Activated T-helper 17 cell treated with anti-CD3 and anti-CD28 coated beads, Interleukin-2, amount 50 U/mL, for 72 hours (primary cell): Measurements from ENCODE around the gene XAGE5. TPM values are rescaled to one million over a fixed set of nuclear protein-coding genes. Genes with fewer than 3 reads are reported as not detected.
"Not testable (repeated sequence)": the region's sequence is repeated elsewhere in the genome, so short reads cannot be mapped to it uniquely, and the experiment has no call there.

Experiments used
- ATAC-seq: fragments of 150-1000 bp; cut with Tn5 transposase; replicated peaks from 2 replicates; pipeline ENCODE4 v1.10.0; 2021; ENCODE audit warnings: mild to moderate bottlenecking, moderate library complexity
- H3K27ac Mint-ChIP-seq: one replicate; pipeline ENCODE4 v1.8.0; 2022; ENCODE audit warnings: mixed read lengths
- H3K27me3 Mint-ChIP-seq: one replicate; pipeline ENCODE4 v1.8.0; 2022; ENCODE audit warnings: mixed read lengths
- H3K36me3 Mint-ChIP-seq: one replicate; pipeline ENCODE4 v1.8.0; 2022; ENCODE audit warnings: low read depth, mild to moderate bottlenecking, mixed read lengths
- H3K4me1 Mint-ChIP-seq: one replicate; pipeline ENCODE4 v1.8.0; 2022; ENCODE audit warnings: mixed read lengths
- H3K4me3 Mint-ChIP-seq: one replicate; pipeline ENCODE4 v1.8.0; 2022; ENCODE audit warnings: mild to moderate bottlenecking, mixed read lengths
- H3K9me3 Mint-ChIP-seq: one replicate; pipeline ENCODE4 v1.8.0; 2022; ENCODE audit warnings: mixed read lengths
- total RNA-seq, 2 donors: library from RNA; stranded (reverse); gene quantifications; one replicate each; pipeline ENCODE4 v1.2.3, GENCODE V29; 2022

Gene XAGE5, protein sequence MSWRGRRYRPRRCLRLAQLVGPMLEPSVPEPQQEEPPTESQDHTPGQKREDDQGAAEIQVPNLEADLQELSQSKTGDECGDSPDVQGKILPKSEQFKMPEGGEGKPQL
- not detected for total RNA-seq

GRCh38 chrX:52811065-52811625 lies at the start of gene XAGE5:
Gene XAGE5 (plus strand): TSS chrX:52811287. CDS start chrX:52812567, 1,280 bp downstream.
- ATAC-seq, result no peak
- Mint-ChIP-seq H3K9me3 (no peaks in the 10 kb centered on the region), H3K4me1 (no peaks in the 10 kb centered on the region), H3K4me3 (no peak within 1 kb of the TSS), H3K36me3 (no peaks in the 10 kb centered on the region), H3K27me3 (peaks cover 4% of the 10 kb centered on the region), H3K27ac (no peak within 1 kb of the TSS)

GRCh38 chrX:52765983-52766382 lies 45.1 kb upstream of the XAGE5 start:
- H3K27ac Mint-ChIP-seq, H3K36me3 Mint-ChIP-seq, H3K9me3 Mint-ChIP-seq, H3K4me1 Mint-ChIP-seq, H3K4me3 Mint-ChIP-seq, H3K27me3 Mint-ChIP-seq, ATAC-seq: not testable (repeated sequence)

GRCh38 chrX:52773504-52773903 lies 37.6 kb upstream of the XAGE5 start:
- not testable (repeated sequence) for H3K27me3 Mint-ChIP-seq, H3K4me1 Mint-ChIP-seq, H3K9me3 Mint-ChIP-seq, ATAC-seq, H3K36me3 Mint-ChIP-seq, H3K27ac Mint-ChIP-seq, H3K4me3 Mint-ChIP-seq

DNA sequence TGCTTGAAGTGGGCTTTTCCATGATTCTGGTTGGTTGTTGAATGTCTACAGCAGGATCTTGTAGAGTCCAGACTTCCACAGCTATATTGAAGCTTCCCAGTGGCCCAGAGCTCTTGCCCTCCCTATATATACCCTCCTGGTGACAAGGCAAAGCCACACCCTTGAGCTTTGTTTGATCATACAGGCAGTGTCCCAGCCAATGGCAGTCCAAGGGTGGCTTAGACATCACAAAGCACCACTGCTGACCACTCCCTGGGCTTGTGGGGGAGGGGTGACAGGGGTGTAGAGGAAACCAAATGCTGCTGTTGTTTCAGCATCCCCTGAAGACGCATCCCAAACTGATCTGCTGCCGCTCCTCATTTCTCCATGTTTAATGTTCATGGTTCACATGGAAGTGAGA lies 13.8 kb upstream of the XAGE5 start, which contains the start of gene SPANXN5:
Gene SPANXN5, minus strand, starts transcription at position 101 of the 400 bp plus-strand sequence. Its CDS starts 79 bp downstream, at position 22.
- H3K4me1 Mint-ChIP-seq, H3K36me3 Mint-ChIP-seq, H3K4me3 Mint-ChIP-seq, ATAC-seq, H3K9me3 Mint-ChIP-seq, H3K27me3 Mint-ChIP-seq, H3K27ac Mint-ChIP-seq: not testable (repeated sequence)

DNA sequence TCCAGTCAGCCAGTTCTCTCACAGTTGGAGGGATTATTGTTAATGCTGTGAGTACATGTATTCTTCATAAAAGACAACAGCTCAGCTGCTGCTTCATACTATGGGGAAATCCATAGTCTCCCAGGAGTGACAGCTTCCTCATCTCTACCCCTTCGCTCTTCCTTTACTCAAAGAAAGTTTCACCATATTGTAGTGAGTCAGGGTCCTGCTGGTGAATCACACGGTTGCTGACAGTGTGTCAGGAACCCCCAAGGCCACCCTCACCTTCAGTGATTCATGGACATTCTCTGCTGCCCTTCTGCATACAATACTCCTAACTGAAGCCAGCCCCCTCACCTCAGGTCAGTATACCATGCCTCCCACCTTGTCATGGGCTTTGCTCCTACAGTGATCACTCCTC lies 6.2 kb upstream of the XAGE5 start:
- not testable (repeated sequence) for ATAC-seq, H3K36me3 Mint-ChIP-seq, H3K27ac Mint-ChIP-seq, H3K4me1 Mint-ChIP-seq, H3K9me3 Mint-ChIP-seq, H3K27me3 Mint-ChIP-seq, H3K4me3 Mint-ChIP-seq

DNA sequence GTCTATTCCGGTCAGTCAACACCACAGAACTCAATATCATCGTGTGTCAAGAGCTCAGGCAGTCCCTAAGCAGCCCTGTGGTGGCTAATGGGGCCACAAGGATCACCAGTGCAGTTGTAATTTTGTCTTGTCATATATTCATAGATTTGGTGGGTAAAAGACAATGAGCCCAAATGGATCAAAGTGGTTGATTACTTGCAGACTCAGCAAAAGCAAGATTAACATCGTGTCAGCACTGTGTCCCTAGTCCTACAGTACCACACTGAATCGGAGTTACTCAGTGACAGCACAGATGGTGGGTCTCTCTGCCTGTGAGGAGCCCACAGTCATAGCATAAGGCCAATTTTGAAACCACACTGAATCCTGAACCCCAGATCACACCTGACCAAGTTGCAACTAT lies 8.7 kb downstream of the XAGE5 start:
- Mint-ChIP-seq H3K4me1 (no peaks in the 10 kb centered on the region), H3K27me3 (no peaks in the 10 kb centered on the region), H3K27ac (no peak overlapping the region), H3K9me3 (no peaks in the 10 kb centered on the region), H3K36me3 (no peaks in the 10 kb centered on the region), H3K4me3 (no peak overlapping the region)
- ATAC-seq, result no peak

GRCh38 chrX:52821079-52821760 lies 10.1 kb downstream of the XAGE5 start:
- no peak overlapping the region for H3K4me3 Mint-ChIP-seq
- H3K4me1 Mint-ChIP-seq, result no peaks in the 10 kb centered on the region
- no peak for ATAC-seq
- H3K9me3 Mint-ChIP-seq, result no peaks in the 10 kb centered on the region
- H3K36me3 Mint-ChIP-seq, result no peaks in the 10 kb centered on the region
- no peaks in the 10 kb centered on the region for H3K27me3 Mint-ChIP-seq
- H3K27ac Mint-ChIP-seq, result no peak overlapping the region

DNA sequence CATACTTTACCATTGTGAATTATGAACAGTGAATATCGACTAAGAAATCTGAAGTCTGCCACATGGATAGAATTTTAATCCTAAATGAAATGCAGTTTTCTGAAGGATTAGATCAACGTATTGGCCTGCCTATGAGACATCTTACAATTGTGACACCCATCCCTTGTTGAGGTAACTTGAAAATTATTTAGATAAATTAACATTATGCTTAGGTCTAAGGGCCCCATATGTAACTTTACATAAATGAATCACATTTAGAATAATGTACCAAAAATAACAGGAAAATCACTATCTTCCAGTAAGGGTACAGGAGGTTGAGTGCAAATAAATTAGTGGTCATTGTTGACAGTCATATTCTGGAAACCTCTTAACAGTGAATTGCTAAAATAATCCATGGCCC lies 13.5 kb downstream of the XAGE5 start:
- ATAC-seq, result no peak
- H3K4me3 Mint-ChIP-seq, result no peak overlapping the region
- H3K27me3 Mint-ChIP-seq, result no peaks in the 10 kb centered on the region
- no peaks in the 10 kb centered on the region for H3K36me3 Mint-ChIP-seq
- no peaks in the 10 kb centered on the region for H3K9me3 Mint-ChIP-seq
- H3K27ac Mint-ChIP-seq, result no peak overlapping the region
- no peaks in the 10 kb centered on the region for H3K4me1 Mint-ChIP-seq

DNA sequence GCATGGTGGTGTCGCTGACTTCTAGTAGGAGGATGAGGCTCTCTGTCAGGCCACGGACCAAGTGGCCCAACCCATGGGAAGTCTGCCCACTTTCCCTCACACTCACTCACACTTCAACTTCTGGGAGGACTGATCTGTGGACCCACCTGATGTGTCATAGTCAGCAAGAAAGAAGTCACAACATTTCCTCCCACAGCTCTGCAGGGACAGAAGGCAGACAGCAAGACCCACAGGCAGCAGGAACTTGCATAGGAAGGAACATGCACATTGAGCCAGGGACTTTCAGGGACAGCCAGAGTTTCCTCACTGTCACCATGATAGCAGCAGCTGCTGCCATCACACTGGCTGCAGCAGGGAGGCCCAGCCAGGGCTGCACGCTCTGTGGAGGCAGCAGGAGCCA lies 19.5 kb downstream of the XAGE5 start:
- Mint-ChIP-seq H3K36me3 (no peaks in the 10 kb centered on the region), H3K27me3 (no peaks in the 10 kb centered on the region)

DNA sequence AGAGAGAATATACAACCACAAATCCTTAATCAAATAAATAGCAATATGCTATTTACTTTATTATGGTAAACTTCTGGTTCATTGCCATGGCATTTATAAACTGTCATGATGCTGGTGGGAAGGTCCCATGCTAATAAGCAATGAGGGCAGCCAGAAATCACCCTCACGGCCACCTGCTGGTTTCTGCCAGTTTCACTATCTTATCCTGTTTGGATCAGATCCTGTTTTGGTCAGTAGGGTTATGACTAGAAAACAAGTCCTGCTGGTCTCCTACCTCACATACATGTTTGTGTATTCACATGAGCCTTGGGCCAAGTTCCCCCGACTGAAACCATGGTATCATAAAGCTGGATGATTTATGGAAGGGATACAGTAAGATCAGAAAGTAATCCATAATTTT lies 28.1 kb downstream of the XAGE5 start:
- Mint-ChIP-seq H3K4me1 (no peaks in the 10 kb centered on the region), H3K36me3 (no peaks in the 10 kb centered on the region), H3K27me3 (no peaks in the 10 kb centered on the region), H3K27ac (no peak overlapping the region), H3K9me3 (no peaks in the 10 kb centered on the region), H3K4me3 (no peak overlapping the region)
- no peak for ATAC-seq

More for the DNA sequence above, 19.5 kb downstream of the XAGE5 start:
- Mint-ChIP-seq H3K27ac (no peak overlapping the region), H3K4me3 (no peak overlapping the region), H3K9me3 (no peaks in the 10 kb centered on the region), H3K4me1 (no peaks in the 10 kb centered on the region)
- ATAC-seq, result no peak

DNA sequence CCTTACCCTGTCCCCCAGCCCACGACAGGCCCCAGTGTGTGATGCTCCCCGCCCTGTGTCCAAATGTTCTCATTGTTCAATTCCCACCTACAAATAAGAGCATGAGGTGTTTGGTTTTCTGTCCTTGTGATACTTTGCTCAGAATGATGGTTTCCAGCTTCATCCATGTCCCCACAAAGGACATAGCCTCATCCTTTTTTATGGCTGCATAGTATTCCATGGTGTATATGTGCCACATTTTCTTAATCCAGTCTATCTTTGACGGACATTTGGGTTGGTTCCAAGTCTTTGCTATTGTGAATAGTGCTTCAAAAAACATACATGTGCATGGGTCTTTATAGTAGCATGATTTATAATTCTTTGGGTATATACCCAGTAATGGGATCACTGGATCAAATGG lies 32.5 kb downstream of the XAGE5 start:
- not testable (repeated sequence) for H3K27ac Mint-ChIP-seq, H3K27me3 Mint-ChIP-seq, ATAC-seq, H3K36me3 Mint-ChIP-seq, H3K9me3 Mint-ChIP-seq, H3K4me3 Mint-ChIP-seq, H3K4me1 Mint-ChIP-seq

DNA sequence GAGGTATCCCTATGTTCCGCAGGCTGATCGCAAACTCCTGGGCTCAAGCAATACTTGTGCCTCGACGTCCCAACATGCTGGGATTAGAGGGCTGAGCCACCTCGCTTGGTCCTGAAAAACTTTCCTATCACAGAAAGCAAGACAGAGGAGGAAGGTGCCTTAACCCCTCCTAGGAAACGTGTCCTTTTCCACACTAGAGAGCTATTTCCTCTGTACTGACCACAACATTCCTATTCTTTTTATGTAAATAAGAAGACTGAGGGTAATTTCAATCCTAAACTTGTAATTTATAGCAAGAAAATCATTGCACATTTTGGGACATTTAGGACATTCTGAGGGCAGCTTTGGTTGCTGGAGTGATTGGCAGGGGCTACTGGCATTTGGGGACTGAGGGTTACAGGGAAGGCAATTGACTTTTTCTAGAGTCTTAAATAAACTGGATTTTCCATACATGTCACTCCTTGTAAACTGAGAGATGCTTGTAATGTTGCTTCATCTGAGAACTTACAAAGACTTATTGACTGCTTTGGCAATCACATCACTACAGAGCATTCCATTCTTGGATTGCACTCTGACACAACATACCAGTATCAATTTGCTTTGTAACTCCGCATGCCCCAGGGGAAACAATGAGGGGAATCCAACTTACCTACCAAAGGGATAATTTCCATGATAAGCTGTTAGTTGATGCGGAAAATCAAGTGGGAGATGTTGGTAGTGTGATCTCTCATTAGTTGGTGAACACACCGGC lies 41.2 kb downstream of the XAGE5 start:
- no peak for ATAC-seq
- Mint-ChIP-seq H3K27me3 (peaks cover 17% of the 10 kb centered on the region), H3K9me3 (no peaks in the 10 kb centered on the region), H3K27ac (no peak overlapping the region), H3K4me1 (no peaks in the 10 kb centered on the region), H3K36me3 (no peaks in the 10 kb centered on the region), H3K4me3 (no peak overlapping the region)

GRCh38 chrX:52856991-52857525 lies 46.0 kb downstream of the XAGE5 start:
- H3K9me3 Mint-ChIP-seq, ATAC-seq, H3K36me3 Mint-ChIP-seq, H3K4me3 Mint-ChIP-seq, H3K27ac Mint-ChIP-seq, H3K27me3 Mint-ChIP-seq, H3K4me1 Mint-ChIP-seq: not testable (repeated sequence)

DNA sequence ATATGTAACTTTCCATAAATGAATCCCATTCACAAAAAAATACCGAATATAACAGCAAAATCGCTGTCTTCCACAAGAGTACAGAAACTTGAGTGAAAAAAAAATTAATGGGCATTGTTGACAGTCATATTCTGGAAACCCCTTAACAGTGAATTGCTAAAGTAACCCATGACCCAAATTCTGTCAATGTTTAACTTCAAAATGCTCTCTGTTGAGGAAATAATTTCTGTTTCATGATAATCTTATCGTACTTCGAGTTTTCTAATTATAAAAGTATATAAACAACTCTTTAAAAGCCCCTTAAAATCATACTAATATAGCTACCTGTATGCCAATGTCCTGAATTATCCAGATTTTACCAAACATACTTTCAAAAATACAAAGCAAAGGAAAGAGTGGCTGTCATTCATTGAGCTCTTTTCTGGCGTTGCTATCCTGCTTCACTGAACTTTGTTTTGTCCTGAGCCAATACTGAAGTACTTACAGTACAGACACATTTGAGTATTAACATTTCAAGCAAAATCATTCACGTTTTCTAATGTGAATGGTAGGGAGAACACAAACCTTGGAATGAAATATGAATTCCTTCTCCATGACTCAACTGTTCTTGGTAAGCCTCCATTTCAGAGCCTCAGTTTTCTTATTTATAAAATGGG lies 54.4 kb downstream of the XAGE5 start:
- no peaks in the 10 kb centered on the region for H3K36me3 Mint-ChIP-seq
- H3K4me3 Mint-ChIP-seq, result no peak overlapping the region
- no peak for ATAC-seq
- no peak overlapping the region for H3K27ac Mint-ChIP-seq
- H3K27me3 Mint-ChIP-seq, result peaks cover 3% of the 10 kb centered on the region
- no peaks in the 10 kb centered on the region for H3K9me3 Mint-ChIP-seq
- no peaks in the 10 kb centered on the region for H3K4me1 Mint-ChIP-seq
